GM21390 (cell line): Measurements from ENCODE around the gene TNFRSF14.
"Not testable (repeated sequence)": the region's sequence is repeated elsewhere in the genome, so short reads cannot be mapped to it uniquely, and the experiment has no call there.

Experiments used
- ATAC-seq: cut with Tn5 transposase; IDR thresholded peaks from one replicate; pipeline ENCODE4 v1.9.1; 2021; ENCODE audit not compliant: unreplicated experiment

TNFRSF14 gene

DNA sequence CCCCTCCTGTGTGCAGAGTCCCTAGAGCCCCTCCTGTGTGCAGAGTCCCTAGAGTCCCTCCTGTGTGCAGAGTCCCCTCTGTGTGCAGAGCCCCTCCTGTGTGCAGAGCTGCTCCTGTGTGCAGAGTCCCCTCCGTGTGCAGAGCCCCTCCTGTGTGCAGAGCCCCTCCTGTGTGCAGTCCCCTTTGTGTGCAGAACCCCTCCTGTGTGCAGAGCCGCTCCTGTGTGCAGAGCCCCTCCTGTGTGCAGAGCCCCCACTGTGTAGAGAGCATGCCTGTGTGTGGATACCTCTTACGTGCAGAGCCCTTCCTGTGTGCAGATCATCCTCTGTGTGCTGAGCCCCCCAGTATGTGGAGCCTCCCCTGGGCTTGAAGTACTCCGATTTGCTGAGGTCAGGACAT, 17.8 kb upstream of the TNFRSF14 start:
- ATAC-seq: no peak

DNA sequence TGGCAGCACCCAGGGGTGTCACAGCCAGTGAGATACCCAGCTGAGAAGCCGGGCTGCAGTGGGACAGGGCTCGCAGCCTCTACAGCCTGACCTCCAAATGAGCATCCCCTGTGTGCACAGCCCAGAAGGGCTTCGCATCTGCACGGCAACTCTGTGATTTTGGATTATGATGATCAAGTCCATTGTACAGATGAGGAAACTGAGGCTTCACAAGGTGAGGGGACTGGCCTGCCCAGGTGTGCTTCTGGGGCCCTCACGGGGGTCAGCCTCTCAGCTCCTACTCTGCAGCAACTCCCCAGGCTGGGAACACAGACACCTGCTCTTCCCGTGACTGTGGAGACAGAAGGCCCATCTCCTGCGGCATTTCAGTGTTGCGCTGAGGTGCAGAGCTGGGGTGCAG, 17.3 kb upstream of the TNFRSF14 start:
- ATAC-seq: no peak

GRCh38 chr1:2539312-2539907, 16.8 kb upstream of the TNFRSF14 start:
- ATAC-seq: no peak

DNA sequence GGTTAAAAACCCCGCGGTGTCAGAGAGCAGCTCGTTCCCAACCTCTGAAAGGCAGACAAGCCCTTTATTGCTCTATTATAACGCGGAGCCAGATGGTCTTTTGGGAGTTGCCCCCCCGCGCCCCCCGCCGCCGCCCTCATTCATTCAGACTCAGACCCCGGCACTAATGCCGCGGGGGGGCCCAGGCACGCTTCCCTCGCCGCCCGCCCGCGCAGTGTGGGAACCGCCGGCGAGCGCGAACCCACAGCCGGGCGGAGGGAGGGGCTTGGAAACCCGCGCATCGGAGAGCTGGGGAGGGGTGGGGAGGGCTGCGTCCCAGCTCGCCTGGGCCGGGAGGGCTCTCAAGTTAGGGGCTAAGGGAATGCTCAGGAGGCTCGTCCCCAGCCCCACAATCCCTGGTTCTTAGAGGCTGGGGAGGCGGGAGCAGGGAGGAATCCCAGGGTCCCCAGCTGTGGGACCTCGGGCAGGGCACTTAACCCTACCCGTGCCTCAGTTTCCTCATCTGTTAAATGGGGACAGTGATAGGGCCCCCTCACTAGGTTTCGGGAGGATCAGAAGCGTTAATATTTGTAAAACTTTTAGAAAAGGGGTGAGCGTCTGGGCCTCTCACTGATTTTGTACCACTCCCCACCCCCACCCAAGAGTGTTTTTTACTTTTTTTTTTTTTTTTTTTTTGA, 15.2 kb upstream of the TNFRSF14 start:
- ATAC-seq: no peak

DNA sequence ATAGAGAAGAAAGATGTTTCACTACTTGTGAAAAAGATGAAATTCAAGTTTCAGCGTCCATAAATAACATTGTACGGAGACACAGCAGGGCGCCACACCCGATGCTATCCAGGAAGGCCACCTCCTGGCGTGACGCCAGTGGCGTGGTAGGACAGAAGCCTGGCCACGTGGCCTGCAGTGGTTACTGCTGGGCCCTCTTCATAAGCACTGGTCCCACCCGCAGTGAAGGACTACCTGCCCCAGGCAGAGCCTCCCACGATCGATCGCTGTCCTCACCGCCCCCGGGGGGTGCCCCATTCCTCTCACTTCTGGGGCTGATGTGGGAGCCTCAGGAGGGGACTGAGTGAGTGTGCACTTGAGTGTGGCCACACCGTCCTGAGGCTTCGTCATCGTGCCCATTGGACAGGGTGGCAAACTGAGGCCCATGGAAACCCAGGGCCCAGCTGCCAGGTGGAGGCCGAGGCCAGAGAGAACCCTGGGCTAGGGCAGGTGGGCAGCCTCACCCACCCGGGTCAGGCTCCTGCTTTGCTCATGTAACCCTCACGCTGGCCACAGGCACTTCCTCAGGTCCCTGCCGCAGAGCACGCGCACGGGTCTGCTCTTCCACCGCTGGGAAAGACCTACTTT, 14.4 kb upstream of the TNFRSF14 start:
- no peak for ATAC-seq

GRCh38 chr1:2542246-2542915, 13.8 kb upstream of the TNFRSF14 start:
- no peak for ATAC-seq

DNA sequence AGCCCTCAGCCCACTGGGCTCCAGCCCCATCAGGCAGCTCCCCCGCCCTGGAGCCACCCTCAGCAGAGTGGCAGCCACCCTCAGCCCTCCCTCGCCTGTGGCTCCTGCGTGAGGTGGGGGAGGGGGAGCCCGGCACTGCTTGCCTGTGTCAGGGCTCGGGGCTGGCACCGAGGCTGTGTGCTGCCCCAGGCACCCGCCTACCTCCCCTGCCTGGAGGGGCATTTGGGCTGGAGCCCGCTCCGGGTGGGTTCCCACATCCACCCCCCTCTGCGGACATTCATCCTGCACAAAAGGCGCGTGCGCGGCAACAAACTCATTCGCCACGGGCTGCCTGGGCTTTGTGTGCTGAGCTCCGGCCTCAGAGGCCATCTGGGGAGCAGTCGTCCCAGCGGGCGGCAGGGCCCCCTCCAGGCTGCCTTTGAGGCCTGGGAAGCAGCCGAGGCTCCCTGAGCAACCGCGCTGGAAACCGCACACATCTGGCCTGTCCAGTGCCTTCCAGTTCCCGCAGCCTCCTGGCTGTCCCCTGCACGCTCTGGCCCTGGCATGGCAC, 12.6 kb upstream of the TNFRSF14 start:
- no peak for ATAC-seq

DNA sequence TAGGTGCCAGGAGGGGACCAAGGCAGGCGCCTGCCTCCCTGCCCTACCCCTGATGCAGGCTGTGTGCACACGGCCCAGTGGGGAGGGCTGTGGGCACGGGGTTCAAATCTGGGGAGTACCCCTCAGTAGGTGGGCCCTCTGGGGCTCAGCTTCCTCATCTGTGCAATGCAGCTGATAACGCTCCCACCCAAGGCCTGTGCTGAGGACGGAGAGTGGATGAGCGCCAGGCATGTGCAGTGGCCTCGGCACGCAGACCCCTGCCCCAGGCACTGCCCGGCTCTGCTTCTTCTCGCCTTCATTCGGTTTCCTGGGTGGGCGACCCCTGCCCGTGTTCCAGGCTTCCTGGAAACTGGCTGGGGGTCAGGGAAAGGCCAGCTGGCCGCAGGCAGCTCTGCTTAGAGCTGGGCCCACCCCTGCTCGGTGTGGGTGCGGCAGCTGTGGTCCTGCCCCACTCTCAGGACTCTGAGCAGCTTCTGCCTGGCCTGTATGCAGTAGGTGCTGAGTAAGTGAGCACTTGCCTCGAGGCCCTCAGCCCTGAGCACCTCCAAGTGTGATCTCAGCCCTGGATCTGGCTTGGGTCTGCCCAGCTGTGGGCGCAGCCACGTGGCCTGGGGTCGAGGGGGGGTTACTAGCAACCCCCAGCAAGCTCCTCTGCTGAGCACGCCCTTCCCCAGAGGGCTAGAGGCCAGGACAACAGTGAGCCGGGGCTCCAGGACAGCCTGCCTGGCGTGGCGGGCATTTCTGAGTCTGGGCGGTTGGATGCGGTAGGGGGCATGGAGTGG, 11.9 kb upstream of the TNFRSF14 start:
- ATAC-seq: no peak

GRCh38 chr1:2544875-2545640, 11.1 kb upstream of the TNFRSF14 start:
- ATAC-seq: no peak

- peak; percentile 30 for ATAC-seq
Observed at GRCh38 chr1:2545754-2546514, 10.2 kb upstream of the TNFRSF14 start.

DNA sequence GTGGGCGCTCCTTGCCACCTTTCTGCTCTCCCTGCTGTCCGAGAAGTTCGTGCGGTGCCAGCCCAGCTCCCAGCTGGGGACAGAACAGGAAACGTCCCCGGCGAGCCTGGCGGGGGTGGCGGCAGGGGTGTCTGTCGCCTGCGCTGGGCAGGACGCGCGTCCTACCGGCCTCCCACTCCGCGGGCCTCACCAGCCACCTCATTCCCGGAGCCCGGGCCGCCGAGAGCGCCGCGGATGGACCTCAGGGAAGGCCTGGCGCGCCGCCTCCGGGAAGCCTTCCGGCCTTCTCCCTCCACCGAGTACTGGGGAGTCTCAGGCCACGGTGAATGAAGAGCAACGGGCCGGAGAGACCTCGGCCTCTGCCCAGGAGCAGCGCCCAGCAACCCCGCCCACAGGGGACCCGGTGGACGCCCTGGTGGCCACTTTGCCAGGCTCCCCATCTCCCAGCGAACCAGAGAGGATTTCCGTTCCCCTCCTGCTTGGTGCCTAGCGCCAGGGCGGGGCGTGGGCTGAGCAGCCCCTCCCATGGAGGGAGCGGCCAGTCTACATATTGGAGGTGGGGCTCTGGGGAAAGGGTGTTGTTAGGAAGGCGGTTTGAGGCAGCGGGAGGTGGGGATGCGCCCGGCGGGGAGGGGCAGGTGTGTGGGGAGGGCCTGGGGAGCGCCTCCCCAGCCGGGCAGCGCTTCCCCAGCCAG, 9.5 kb upstream of the TNFRSF14 start:
- peak; percentile 32 for ATAC-seq

GRCh38 chr1:2547210-2548067, 8.7 kb upstream of the TNFRSF14 start:
- ATAC-seq: peak; percentile 3

DNA sequence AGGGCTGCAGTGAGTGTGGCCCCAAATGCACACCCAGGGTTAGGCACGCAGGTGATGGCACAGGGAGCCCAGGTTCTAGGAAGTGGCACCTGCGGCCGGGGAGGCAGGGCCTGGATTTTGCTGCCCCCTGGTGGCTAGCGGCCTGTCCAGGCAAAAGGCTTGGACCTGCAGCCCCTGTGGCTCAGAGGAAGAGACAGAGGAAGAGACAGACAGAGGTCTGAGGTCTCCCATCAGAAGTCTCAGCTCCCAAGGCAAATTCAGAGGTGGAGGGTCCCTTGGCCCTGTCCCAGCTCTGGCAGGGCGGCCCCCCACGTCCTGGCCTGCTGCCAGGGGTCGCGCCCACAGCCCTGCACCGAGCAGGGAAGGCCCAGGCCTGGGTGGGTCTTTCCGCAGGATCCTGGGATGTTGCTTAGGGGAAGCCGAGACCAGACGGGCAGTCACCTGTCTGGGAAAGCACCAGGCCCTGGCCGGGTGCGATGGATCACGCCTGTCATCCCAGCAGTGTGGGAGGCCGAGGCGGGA, 8.0 kb upstream of the TNFRSF14 start:
- no peak for ATAC-seq

DNA sequence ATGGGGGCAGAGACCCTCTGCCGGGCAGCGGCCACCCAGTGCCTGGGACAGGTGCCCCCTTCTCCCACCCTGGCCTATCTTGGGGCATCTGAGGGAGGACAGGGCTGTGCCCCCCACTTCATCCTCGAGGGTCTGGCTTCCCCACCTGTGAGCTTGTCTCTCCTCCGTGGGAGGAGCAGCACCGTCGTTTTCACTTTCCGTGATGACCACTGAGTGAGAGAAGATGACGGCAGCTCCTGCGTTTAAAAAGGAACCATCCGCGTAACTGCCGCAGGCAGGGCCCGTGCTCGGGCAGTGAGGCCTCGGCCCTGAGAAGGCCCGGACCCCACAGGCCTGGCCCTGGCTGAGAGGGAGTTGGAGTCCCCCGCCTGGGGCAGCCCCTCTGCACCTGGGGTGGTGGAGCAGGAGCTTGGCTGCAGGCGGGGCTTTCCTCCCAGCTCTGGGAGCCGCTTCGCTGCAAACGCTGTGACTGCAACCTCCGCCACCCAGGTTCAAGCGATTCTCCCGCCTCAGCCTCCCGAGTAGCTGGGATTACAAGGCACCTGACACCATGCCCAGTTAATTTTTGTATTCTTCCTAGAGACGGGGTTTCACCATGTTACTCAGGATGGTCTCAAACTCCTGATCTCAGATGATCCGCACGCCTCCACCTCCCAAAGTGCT, 6.7 kb upstream of the TNFRSF14 start:
- ATAC-seq: not testable (repeated sequence)

- not testable (repeated sequence) for ATAC-seq
Observed at GRCh38 chr1:2550309-2550861, 5.8 kb upstream of the TNFRSF14 start.

- not testable (repeated sequence) for ATAC-seq
Observed at GRCh38 chr1:2551544-2551943, 4.6 kb upstream of the TNFRSF14 start.

GRCh38 chr1:2552189-2552588, 4.0 kb upstream of the TNFRSF14 start:
- ATAC-seq: no peak
